OCI-LY1 (cell line): Measurements from ENCODE around the gene P2RY6.

ENCODE experiments used
- H2AFZ ChIP-seq: fragments of 200-600 bp; sonication (generic), shearing (Covaris generic); 2 replicates; pipeline ENCODE4 v1.6.0; 2014; ENCODE audit warnings: antibody characterized with exemption, mild to moderate bottlenecking, low read length
- H3F3A ChIP-seq: fragments of 200-600 bp; sonication (generic), shearing (Covaris generic); 2 replicates; pipeline ENCODE4 v1.6.0; 2014; ENCODE audit warnings: mild to moderate bottlenecking, antibody characterized with exemption, low read length, moderate library complexity; ENCODE audit not compliant: insufficient read depth
- H3K27ac ChIP-seq: fragments of 200-600 bp; sonication (generic); 2 replicates; pipeline ENCODE4 v1.5.1; 2014; ENCODE audit warnings: low read length, mixed run types, mild to moderate bottlenecking, low read depth; ENCODE audit not compliant: poor library complexity, severe bottlenecking
- H3K27me3 ChIP-seq: fragments of 200-600 bp; sonication (generic); 2 replicates; pipeline ENCODE4 v1.6.0; 2014; ENCODE audit warnings: antibody characterized with exemption, mild to moderate bottlenecking, low read length, moderate library complexity; ENCODE audit not compliant: insufficient read depth
- H3K36me3 ChIP-seq: fragments of 200-600 bp; sonication (generic); 2 replicates; pipeline ENCODE4 v1.6.1; 2014; ENCODE audit warnings: mild to moderate bottlenecking, antibody characterized with exemption, low read length, moderate library complexity, mixed read lengths; ENCODE audit not compliant: insufficient read depth
- H3K4me1 ChIP-seq: fragments of 200-600 bp; sonication (generic); 2 replicates; pipeline ENCODE4 v1.5.1; 2014; ENCODE audit warnings: mild to moderate bottlenecking, low read length, moderate library complexity; ENCODE audit not compliant: insufficient read depth, severe bottlenecking
- H3K4me2 ChIP-seq: fragments of 200-600 bp; sonication (generic), shearing (Covaris generic); 2 replicates; pipeline ENCODE4 v1.6.1; 2014; ENCODE audit warnings: low read length
- H3K4me3 ChIP-seq: fragments of 200-600 bp; sonication (generic); 2 replicates; pipeline ENCODE4 v1.5.1; 2014; ENCODE audit warnings: low read length, low read depth, mild to moderate bottlenecking, mixed read lengths; ENCODE audit not compliant: poor library complexity, severe bottlenecking
- H3K79me2 ChIP-seq: fragments of 200-600 bp; shearing (Covaris generic); 2 replicates; pipeline ENCODE4 v1.6.1; 2016; ENCODE audit warnings: mixed run types, low read length, mixed read lengths; ENCODE audit not compliant: insufficient read depth
- H3K9ac ChIP-seq: fragments of 200-600 bp; sonication (generic), shearing (Covaris generic); 2 replicates; pipeline ENCODE4 v1.6.1; 2014; ENCODE audit warnings: mild to moderate bottlenecking, low read length, mixed read lengths
- H3K9me2 ChIP-seq: fragments of 200-600 bp; sonication (generic), shearing (Covaris generic); 2 replicates; pipeline ENCODE4 v1.6.1; 2014; ENCODE audit warnings: low read depth, mild to moderate bottlenecking, low read length, mixed read lengths
- H3K9me3 ChIP-seq: fragments of 200-600 bp; shearing (Covaris generic); 2 replicates; pipeline ENCODE4 v1.6.1; 2014; ENCODE audit warnings: low read length, mixed read lengths
- H4K20me1 ChIP-seq: fragments of 200-600 bp; sonication (generic), shearing (Covaris generic); 2 replicates; pipeline ENCODE4 v1.6.0; 2016; ENCODE audit warnings: mild to moderate bottlenecking, low read length; ENCODE audit not compliant: insufficient read depth
- EZH2 ChIP-seq: fragments of 200-600 bp; sonication (generic), shearing (Covaris generic); IDR thresholded peaks from 2 replicates; pipeline ENCODE4 v1.8.0; 2017; ENCODE audit warnings: borderline replicate concordance, mixed run types, mild to moderate bottlenecking, antibody characterized with exemption, low read length, moderate library complexity, mixed read lengths
- TF ChIP-seq, protein P1 (sequence below): fragments of 200-600 bp; sonication (generic), shearing (Covaris generic); IDR thresholded peaks from 2 replicates; pipeline ENCODE4 v1.5.1; 2017; ENCODE audit warnings: mild to moderate bottlenecking, antibody characterized with exemption, low read length, moderate library complexity, mixed read lengths

The P2RY6 gene

DNA sequence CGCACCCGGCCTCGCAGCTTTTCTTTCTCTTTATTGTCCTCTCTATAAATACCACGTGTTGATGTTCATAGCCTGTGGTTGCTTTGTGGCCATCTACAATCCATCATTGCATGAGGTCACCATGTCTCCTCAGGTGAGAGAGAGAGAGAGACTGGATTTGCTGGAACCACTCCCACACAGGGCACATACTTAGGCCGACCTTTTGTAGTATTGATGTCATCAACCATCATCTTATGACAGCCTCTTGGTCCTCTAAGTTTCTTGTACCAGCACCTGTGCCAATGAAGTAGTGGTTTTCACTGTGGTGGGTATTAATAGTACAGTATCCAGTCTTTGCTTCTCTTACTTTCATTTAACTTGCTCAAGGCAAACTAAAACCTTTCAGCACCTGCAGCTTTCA lies 22.8 kb upstream of the P2RY6 start:
- Histone ChIP-seq H4K20me1 (no peaks in the 10 kb centered on the region), H3K4me3 (no peak overlapping the region), H3F3A (no peaks in the 10 kb centered on the region), H3K9me3 (no peaks in the 10 kb centered on the region), H3K9me2 (no peaks in the 10 kb centered on the region), H3K4me1 (no peaks in the 10 kb centered on the region), H3K9ac (no peak overlapping the region), H3K4me2 (no peak overlapping the region), H3K27me3 (no peaks in the 10 kb centered on the region), H3K36me3 (no peaks in the 10 kb centered on the region), H3K79me2 (no peaks in the 10 kb centered on the region), H2AFZ (no peak overlapping the region), H3K27ac (no peak overlapping the region)
- TF ChIP-seq EZH2 = no peak
- TF ChIP-seq, protein P1, sequence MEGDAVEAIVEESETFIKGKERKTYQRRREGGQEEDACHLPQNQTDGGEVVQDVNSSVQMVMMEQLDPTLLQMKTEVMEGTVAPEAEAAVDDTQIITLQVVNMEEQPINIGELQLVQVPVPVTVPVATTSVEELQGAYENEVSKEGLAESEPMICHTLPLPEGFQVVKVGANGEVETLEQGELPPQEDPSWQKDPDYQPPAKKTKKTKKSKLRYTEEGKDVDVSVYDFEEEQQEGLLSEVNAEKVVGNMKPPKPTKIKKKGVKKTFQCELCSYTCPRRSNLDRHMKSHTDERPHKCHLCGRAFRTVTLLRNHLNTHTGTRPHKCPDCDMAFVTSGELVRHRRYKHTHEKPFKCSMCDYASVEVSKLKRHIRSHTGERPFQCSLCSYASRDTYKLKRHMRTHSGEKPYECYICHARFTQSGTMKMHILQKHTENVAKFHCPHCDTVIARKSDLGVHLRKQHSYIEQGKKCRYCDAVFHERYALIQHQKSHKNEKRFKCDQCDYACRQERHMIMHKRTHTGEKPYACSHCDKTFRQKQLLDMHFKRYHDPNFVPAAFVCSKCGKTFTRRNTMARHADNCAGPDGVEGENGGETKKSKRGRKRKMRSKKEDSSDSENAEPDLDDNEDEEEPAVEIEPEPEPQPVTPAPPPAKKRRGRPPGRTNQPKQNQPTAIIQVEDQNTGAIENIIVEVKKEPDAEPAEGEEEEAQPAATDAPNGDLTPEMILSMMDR = no peak

DNA sequence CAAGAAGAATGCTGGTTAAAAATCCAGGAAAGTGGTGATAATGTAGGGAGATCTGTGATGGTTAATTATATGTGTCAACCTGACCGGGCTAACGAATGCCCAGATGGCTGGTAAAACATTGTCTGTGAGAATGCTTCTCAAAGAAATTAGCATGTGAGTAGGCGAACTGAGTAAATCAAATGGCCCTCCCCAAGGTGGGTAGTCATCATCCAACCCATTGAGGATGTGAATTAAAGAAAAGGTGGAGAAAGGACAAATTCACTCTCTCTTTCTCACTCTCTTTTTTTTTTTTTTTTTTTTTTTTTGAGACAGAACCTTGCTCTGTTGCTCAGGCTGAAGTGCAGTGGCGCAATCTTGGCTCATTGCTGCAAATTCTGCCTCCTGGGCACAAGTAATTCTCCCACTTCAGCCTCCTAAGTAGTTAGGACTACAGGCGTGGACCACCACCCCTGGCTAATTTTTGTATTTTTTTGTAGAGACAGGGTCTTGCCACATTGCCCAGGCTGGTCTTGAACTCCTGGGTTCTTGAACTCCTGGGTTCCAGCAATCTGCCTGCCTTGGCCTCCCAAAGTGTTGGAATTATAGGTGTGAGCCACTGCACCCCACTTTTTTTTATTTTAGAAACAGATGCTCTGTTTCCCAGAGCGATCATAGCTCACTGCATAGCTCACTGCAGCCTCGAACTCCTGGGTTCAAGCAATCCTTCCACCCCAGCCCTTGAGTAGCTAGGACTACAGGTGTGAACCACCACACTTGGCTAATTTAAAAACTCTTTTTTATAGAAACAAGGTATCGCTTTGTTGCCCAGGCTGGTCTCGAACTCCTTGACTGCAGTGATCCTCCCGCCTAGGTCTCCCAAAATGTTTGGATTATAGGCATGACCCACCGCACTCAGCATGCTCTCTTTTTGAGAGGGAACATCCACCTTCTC lies 22.0 kb upstream of the P2RY6 start:
- no peak for TF ChIP-seq EZH2
- Histone ChIP-seq H3K36me3 (no peaks in the 10 kb centered on the region), H3K9ac (no peak overlapping the region), H3K27me3 (no peaks in the 10 kb centered on the region), H2AFZ (no peak overlapping the region), H3K27ac (no peak overlapping the region), H3K4me1 (no peaks in the 10 kb centered on the region), H3K79me2 (no peaks in the 10 kb centered on the region), H3F3A (no peaks in the 10 kb centered on the region), H3K4me3 (no peak overlapping the region), H3K9me2 (no peaks in the 10 kb centered on the region), H3K4me2 (no peak overlapping the region), H4K20me1 (no peaks in the 10 kb centered on the region), H3K9me3 (no peaks in the 10 kb centered on the region)

DNA sequence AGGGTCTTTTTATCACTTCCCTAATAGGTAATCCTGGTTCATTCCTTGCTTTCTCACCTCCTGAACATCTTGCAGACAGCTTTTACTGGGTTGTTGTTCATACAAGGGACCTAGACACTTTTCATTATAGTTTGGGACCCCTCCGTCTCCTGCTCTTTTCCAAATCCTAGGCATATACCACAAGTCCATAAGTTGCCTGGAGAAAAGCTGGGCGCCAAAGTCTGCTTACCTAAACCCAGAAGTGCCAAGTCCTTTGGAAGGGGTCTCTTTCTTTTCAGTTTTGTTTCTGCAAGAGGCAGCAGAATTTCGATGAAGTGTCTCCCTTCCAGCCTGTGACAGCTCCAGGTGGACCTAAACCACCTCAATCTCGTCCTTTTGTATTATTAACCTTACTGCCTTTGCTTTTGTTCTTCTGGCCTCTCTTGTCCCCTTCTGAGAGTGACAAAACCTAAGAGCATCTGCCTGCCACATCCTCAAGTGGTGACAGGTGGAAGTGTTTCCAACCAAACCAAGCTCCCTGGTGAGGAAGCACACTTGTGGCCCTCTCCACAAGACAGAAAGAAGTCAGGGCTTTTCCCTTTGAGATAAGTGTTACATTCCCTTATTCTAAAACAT lies 19.5 kb upstream of the P2RY6 start:
- H3K36me3 ChIP-seq = no peaks in the 10 kb centered on the region
- no peaks in the 10 kb centered on the region for H3K9me2 ChIP-seq
- no peak overlapping the region for H3K27ac ChIP-seq
- H3K4me3 ChIP-seq = no peak overlapping the region
- no peaks in the 10 kb centered on the region for H4K20me1 ChIP-seq
- no peaks in the 10 kb centered on the region for H3K4me1 ChIP-seq
- H2AFZ ChIP-seq = no peak overlapping the region
- H3K4me2 ChIP-seq = no peak overlapping the region
- H3K9me3 ChIP-seq = no peaks in the 10 kb centered on the region
- H3F3A ChIP-seq = no peaks in the 10 kb centered on the region
- H3K9ac ChIP-seq = no peak overlapping the region
- no peak for TF ChIP-seq EZH2
- TF ChIP-seq, protein P1 = no peak
- H3K27me3 ChIP-seq = no peaks in the 10 kb centered on the region
- H3K79me2 ChIP-seq = no peaks in the 10 kb centered on the region
